SK-N-MC (cell line): ENCODE data around the gene LRRTM4.
"Not testable (repeated sequence)": the region's sequence is repeated elsewhere in the genome, so short reads cannot be mapped to it uniquely, and the experiment has no call there.

Experiments
- EZH2 ChIP-seq: fragments of 200-600 bp; sonication (generic); IDR thresholded peaks from one replicate; pipeline ENCODE4 v1.6.1; 2017; ENCODE audit warnings: antibody characterized with exemption
- POLR2AphosphoS5 ChIP-seq: IDR thresholded peaks from 2 replicates; pipeline ENCODE4 v1.6.1; 2012; ENCODE audit warnings: mild to moderate bottlenecking, low read depth, low read length, borderline replicate concordance

DNA sequence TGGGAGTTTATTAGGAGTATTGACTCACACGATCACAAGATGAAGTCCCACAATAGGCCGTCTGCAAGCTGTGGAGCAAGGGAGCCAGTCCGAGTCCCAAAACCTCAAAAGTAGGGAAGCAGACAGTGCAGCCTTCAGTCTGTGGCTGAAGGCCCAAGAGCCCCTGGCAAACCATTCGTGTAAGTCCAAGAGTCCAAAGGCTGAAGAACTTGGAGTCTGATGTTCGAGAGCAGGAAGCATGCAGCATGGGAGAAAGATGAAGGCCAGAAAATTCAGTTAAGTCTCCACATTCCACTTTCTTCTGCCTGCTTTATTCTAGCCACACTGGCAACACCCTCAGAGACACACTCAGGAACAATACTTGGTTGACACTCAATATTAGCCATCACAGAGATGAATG is 492.9 kb downstream of the LRRTM4 start:
- TF ChIP-seq EZH2, POLR2AphosphoS5: not testable (repeated sequence)
